ENCODE measurements around the gene ZNF175.

The ZNF175 gene

DNA sequence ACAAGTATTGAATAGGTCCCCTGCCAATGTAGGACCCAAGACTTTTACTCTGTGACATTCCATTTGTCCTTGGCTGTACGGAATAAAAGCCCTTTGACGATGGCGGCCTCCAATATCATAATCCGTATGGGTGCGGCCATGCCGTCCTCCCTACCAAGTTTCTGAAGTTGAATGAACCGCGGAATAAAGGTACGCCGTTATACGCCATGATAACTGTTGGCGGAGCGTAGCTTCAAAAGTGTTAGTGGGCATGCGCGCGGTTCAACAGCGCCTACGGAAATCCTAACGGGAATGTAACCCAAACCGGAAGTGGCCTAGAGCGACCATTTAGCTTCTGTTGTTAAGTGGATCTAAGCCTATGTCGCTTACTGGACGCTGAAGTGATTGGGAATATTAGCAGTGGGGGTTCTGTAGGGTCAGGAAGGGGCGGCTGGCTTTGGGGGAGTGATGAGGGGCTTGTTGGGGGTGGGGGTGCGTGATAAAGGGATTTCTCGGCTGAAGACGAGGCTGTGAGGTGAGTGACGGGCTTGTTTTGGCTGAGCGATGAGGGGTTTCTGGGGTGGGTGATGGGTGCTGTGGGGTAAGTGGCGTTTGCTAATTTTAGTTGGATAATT is at the start of gene ZNF175:
TSS of gene ZNF175 (plus strand) at position 322 of the 614 bp plus-strand sequence. CDS start 2,047 bp downstream, outside the sequence.
- peak; percentile 80 for DNase-seq

- no peak for DNase-seq
Measured at GRCh38 chr19:51521357-51521756, 49.7 kb upstream of the ZNF175 start.

GRCh38 chr19:51521781-51522180 is 49.3 kb upstream of the ZNF175 start:
- no peak for DNase-seq

DNA sequence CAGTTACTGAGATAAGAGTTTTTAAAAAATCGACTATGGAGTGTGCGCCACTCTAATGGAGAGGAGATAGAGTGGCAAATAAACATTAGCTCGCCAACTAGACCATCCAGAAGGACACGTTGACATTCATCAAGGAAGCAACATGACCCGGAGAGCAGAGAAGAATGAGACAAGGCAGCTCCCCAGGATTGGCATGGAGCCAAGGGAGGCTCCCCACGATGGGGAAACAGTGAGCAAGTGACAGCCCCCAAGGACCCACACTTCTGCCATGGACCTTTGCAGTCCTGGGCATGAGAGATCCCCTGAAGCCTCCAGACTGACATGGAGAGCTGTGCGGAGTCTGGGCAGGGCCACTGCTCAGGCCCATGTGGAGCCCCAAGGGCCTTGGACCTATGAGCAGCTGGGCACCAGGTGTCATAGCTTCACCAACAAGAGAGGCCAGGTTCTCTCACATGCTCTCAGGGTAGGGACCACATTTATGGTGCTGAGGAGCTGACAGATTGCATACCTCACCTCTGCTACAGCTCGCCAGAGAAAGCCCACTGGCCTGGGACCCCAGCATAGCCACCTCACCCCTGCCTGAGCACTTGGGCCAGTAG is 46.3 kb upstream of the ZNF175 start:
- no peak for DNase-seq

DNA sequence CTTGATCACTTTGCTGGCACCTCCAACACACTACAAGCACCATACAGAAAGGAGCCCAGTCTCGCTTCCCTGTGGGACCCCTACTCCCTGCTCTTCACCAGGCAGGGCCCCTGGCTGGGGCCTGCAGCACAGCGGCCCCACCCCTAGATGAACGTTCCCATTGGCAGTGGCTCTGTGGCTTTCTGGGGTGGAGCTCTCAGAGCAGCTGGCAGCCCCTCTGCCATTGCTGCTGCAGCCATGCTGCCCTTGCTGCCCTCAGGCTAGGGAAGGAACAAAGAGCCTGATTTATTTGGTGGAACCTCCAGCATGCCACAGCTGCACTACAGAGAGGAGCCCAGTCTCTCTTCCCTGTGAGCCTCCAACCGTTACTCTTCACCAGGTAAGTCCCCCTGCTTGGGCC is 45.4 kb upstream of the ZNF175 start:
- no peak for DNase-seq

DNA sequence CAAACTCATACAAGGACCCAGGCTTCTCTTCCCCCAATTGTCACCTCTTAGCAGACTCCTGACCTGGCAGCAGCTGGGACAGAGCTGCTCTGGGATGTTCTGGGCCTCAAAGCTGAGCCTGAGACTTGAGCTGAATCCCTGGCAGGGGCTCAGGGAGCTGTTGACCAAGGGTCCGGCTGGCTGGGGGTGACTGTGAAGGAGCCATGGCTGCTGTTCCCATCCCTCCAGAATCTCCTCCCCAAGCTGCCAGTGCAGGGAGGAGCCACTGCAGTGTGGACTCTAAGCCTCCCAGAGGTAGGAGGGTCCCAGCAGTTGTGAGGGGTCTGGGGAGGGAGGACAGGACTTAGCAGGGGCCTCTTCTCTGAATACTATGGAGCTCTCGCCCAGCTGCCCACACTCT is 41.8 kb upstream of the ZNF175 start:
- no peak for DNase-seq

- no peak for DNase-seq
Measured at GRCh38 chr19:51530616-51531015, 40.5 kb upstream of the ZNF175 start.

DNA sequence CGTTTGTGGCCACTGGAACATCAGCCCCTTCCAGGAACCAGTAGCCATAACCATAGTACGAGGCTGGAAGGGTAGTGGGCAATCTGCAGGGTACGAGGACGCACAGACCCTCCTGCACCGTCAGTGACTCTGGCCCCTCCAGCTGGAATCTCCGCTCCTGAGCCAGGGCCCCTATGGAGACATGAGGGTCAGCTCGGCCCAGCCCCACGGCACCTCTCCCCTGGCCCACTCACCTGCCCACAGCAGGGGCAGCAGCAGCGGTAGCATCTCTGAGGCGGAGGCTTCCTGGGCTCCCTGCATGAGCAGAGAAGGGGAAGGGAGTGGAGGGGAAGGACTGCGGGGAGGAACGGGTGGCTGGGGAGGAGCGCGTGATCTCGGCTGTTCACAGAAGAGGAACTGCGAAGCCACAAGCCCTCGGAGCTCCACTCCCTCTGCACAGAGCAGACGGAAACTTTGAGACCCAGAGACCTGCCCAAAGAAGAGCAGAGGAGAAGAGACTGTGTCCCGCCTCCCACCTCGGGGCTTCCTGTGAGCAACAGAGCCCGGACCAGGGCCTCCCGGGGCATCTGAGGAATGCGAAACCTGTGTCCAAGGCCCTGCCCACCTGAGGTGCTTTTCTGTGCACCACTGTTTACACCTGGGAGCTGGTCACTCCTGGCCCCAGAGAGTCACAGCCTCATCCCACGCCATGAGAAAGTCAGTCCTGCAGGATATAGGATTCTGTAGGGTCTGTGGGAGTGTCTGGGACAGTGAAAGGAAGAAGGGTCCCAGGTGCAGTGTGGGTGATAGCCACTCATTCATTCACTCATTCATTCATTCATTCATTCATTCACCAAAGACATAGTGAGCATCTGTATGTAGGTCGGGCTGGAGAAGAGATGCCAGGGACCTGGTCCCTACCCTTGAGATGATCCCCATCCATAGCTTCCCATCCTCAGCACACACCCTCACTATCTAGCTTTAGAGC is 39.5 kb upstream of the ZNF175 start, which contains the start of gene SIGLEC6:
TSS of gene SIGLEC6 (minus strand) at position 322 of the 967 bp plus-strand sequence. CDS start at position 300, 22 bp downstream.
- DNase-seq = no peak

DNA sequence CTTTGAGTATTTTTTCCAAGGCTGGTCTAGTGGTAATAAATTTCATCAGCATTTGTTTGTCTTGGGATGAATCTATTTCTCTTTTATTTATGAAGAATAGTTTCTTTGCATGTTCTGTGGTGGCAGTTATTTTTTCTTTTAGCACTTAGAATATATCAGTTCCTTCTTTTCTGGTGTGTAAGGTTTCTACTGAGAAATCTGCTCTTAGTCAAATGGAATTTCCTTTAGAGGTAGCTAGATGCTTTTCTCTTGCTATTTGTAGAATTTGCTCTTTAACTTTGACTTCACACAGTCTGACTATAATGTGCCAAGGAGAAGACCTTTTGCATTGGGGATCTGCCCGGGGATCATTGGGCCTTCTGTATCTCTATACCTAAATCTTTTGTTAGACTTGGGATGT is 35.5 kb upstream of the ZNF175 start:
- no peak for DNase-seq

GRCh38 chr19:51539821-51540366 is 31.2 kb upstream of the ZNF175 start:
- no peak for DNase-seq

GRCh38 chr19:51541458-51542357 is 29.4 kb upstream of the ZNF175 start:
- no peak for DNase-seq

- no peak for DNase-seq
Measured at GRCh38 chr19:51542699-51543098, 28.4 kb upstream of the ZNF175 start.

DNA sequence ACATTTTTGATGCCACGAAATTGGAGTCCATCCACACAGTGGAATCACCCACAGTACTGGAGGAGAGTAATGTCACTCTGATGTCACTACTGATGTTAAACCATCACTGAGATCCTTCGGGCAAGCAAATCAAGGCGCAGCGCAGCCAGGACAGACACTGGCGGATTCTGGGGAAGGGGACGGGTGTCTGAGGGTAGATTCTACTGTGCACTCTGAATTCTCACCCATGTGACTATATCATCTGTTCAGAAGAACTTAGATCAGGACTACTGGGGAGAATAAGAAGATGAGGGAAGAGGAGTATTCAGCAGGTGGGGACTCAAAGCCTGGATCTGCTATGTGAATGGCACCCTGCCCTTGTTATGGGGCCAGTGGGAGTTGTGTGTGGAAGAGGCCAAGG is 27.0 kb upstream of the ZNF175 start:
- DNase-seq = no peak

- DNase-seq = no peak
Measured at GRCh38 chr19:51546107-51546649, 24.9 kb upstream of the ZNF175 start.

DNA sequence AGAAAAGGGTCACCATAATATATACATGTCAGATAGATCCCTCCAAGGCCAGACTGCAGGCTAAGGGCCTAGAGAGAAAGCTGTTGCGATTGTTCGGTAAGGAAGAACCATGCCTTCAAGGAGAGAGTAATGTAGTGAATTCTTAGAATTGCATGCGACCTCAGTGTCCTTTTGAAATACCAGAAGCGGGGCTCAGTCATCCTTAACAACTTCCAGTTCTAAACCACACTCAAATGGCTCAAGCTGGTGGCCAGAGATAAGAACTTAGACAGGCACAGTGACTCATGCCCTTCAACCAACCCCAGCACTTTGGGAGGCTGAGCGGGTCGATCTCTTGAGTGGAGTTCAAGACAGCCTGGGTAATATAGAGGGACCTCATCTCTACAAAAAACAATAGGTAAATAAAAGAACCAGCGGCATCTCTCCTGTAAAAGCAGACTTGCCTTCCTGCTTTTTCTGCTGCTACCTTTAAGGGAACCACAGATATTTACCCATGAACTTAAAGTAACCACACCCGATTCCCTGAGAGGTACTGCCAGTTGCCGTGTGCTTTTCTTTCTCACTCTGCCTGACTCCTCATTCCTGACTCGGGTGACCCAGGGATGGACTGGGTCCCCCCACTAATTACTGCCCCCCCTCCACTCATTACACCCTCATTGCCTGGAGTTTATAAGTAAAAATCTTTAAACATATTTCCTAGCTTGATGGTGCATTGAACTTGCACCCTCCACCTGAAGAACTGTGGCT is 24.3 kb upstream of the ZNF175 start:
- no peak for DNase-seq

DNA sequence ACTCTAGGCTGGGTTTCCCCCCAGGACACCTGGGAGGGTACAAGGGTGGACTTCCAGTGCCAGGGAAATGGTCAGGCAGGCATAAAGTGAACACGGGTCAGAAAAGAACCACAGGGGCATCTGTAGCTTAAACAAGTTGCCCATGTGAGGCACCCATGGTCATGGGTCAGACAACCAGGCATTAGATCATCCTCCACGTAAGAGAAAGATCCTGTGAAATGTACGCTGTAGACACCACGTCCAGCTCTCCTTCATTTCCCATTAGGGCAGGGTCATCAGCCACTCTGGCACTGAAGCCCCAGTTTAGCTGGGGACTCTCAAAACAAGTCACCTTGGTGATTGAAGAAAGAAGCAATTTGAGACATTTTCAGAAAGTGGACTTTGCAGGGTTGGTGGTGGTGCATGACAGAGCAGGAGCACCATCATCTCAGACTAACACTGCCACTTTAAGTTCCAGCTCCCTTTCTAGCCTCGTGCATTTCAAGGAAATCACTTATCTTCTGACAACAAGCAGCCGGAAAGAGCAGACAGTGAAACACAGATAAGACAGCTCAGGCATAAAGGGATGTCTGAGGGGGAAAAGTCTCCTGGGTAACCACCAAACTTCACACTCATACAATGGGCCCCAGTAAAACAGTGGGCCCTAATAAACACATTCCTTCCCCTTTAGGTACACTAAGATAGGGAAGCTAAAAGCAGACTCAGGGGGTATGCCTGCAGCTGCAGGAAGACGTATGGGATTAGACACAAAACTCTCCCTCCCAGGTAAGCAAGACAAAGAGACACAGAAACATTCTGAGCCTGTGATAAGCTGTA is 23.5 kb upstream of the ZNF175 start:
- no peak for DNase-seq

DNA sequence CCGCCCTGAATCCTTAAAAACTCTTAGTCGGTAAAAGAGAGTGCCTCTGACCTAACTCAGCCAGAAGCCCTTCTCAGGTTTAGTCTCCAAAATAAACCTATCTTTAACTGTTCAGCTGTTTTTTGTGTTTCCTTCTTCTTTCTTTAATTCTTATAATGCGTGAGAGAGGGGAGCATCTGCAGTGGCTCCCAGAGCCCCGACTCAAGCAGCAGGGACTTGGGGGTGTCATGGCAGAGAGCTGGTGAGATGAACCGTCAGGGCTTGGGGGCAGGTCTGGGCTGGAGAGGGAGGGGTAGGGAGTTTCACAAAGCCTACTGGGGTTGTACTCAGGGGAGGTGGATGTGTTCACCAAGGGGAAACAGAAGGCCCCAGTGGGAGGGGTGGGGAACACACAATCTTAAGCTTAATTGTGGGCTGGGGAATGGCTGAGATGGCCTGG is 22.9 kb upstream of the ZNF175 start:
- no peak for DNase-seq

GRCh38 chr19:51548891-51549305 is 22.2 kb upstream of the ZNF175 start:
- DNase-seq = no peak

DNA sequence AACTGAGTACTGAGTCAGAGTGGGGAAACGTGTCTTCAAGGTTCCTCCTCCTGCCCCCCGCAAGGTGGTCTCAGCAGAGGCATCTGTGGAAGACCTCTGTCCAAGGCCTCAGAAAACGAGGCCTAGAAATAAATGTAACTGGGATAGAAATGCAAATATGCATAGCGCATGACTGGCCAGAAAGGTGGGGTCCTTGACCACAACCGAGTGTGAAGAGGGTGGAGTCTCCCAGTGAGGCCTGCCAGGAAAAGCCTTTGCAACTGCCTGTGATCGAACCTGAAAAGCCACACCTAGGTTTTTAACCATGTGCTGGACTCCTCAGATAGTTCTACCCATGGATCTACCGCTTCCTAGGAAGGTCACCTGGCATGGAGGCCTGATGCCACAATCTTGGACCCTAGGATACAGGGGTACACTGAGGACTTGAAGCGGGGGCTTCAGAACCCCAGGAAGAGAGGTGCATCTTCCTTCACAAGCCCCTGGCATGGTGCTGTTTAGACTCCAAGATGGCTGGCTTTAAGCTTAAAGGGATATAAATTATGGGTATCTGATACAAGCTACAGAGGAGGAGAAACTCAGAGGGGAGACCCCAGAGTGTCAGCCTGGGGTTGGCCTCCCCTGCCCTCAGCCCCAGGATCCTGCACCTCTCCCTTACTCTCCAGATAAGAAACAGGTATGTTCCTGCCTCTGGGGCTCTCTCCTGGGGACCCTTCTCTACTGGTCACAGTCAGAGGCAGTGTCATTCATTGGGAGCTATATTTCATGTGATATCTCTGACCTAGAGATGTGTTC is 21.4 kb upstream of the ZNF175 start:
- DNase-seq = no peak
